HFFc6 (cell line): ENCODE results near the gene LEAP2. TPM values are rescaled to one million over a fixed set of nuclear protein-coding genes. Genes with fewer than 3 reads are reported as not detected.

Experiments
- DNase-seq: peaks from one replicate; pipeline ENCODE4 v3.0.0-alpha.2; 2018
- H3K27ac Mint-ChIP-seq: 2 replicates; pipeline ENCODE4 v1.8.0; 2020; ENCODE audit warnings: mild to moderate bottlenecking, mixed read lengths
- H3K27me3 Mint-ChIP-seq: 2 replicates; pipeline ENCODE4 v1.8.0; 2021; ENCODE audit warnings: mild to moderate bottlenecking, moderate library complexity, mixed read lengths; ENCODE audit not compliant: insufficient read depth
- H3K36me3 Mint-ChIP-seq: 2 replicates; pipeline ENCODE4 v1.8.0; 2021; ENCODE audit warnings: low read depth, mixed read lengths
- H3K4me1 Mint-ChIP-seq: 2 replicates; pipeline ENCODE4 v1.8.0; 2020; ENCODE audit warnings: low read depth, mixed read lengths
- H3K4me3 Mint-ChIP-seq: 2 replicates; pipeline ENCODE4 v1.8.0; 2020; ENCODE audit warnings: mild to moderate bottlenecking, moderate library complexity, mixed read lengths
- H3K9me3 Mint-ChIP-seq: 2 replicates; pipeline ENCODE4 v1.8.0; 2020; ENCODE audit warnings: mild to moderate bottlenecking, mixed read lengths
- CTCF ChIP-seq: fragments of 200-600 bp; sonication (generic); IDR thresholded peaks from 2 replicates; pipeline ENCODE4 v1.5.0; 2021; ENCODE audit warnings: antibody characterized with exemption, mild to moderate bottlenecking
- total RNA-seq, 6 experiments: library from RNA; stranded (reverse); fragmentation: NEBNext Ultra II Directional; extraction: Animal tissue kit (Norgen Biotek cat#: 25700); gene quantifications; 2 replicates in 1 of 6; 3 replicates in 5 of 6; pipeline ENCODE4 v1.2.3, GENCODE V29; 2021

Gene LEAP2
- total RNA-seq, 6 experiments from 2014 or later = 0.09 to 0.51 (median 0.41) TPM

GRCh38 chr5:132873930-132874271, 433 bp downstream of the LEAP2 start:
- Mint-ChIP-seq H3K36me3 (peaks cover 25% of the 10 kb centered on the region), H3K4me1 (peaks cover 38% of the 10 kb centered on the region), H3K9me3 (no peaks in the 10 kb centered on the region), H3K27ac (peak overlapping the region; percentile 57; the same call in 1 of the 2 replicates), H3K27me3 (peaks cover 1% of the 10 kb centered on the region; the same call in 1 of the 2 replicates), H3K4me3 (no peak overlapping the region; the same call in 1 of the 2 replicates)
- TF ChIP-seq CTCF = no peak
- DNase-seq = no peak

GRCh38 chr5:132876020-132876759, 2.7 kb downstream of the LEAP2 start:
- peak overlapping the region; percentile 67; the same call in 1 of the 2 replicates for H3K27ac Mint-ChIP-seq
- H3K4me1 Mint-ChIP-seq = peaks cover 37% of the 10 kb centered on the region
- peaks cover 37% of the 10 kb centered on the region for H3K36me3 Mint-ChIP-seq
- DNase-seq = peak; percentile 60
- no peaks in the 10 kb centered on the region for H3K27me3 Mint-ChIP-seq
- H3K9me3 Mint-ChIP-seq = no peaks in the 10 kb centered on the region
- H3K4me3 Mint-ChIP-seq = peak overlapping the region; percentile 30; the same call in 1 of the 2 replicates
- no peak for TF ChIP-seq CTCF

GRCh38 chr5:132877466-132877865, 4.0 kb downstream of the LEAP2 start:
- no peaks in the 10 kb centered on the region for H3K9me3 Mint-ChIP-seq
- peak overlapping the region; percentile 31; the same call in 1 of the 2 replicates for H3K27ac Mint-ChIP-seq
- no peak overlapping the region for H3K4me3 Mint-ChIP-seq
- peaks cover 35% of the 10 kb centered on the region for H3K36me3 Mint-ChIP-seq
- no peak for TF ChIP-seq CTCF
- no peak for DNase-seq
- H3K27me3 Mint-ChIP-seq = no peaks in the 10 kb centered on the region
- peaks cover 37% of the 10 kb centered on the region for H3K4me1 Mint-ChIP-seq

GRCh38 chr5:132877938-132878337, 4.5 kb downstream of the LEAP2 start:
- DNase-seq = peak; percentile 43
- peaks cover 35% of the 10 kb centered on the region for H3K36me3 Mint-ChIP-seq
- peak overlapping the region; percentile 31; the same call in 1 of the 2 replicates for H3K27ac Mint-ChIP-seq
- H3K4me1 Mint-ChIP-seq = peaks cover 38% of the 10 kb centered on the region
- no peaks in the 10 kb centered on the region for H3K9me3 Mint-ChIP-seq
- TF ChIP-seq CTCF = no peak
- no peak overlapping the region for H3K4me3 Mint-ChIP-seq
- no peaks in the 10 kb centered on the region for H3K27me3 Mint-ChIP-seq

- no peaks in the 10 kb centered on the region for H3K27me3 Mint-ChIP-seq
- H3K36me3 Mint-ChIP-seq = peaks cover 39% of the 10 kb centered on the region
- peak; percentile 83 for TF ChIP-seq CTCF
- no peak overlapping the region for H3K4me3 Mint-ChIP-seq
- H3K9me3 Mint-ChIP-seq = no peaks in the 10 kb centered on the region
- peaks cover 24% of the 10 kb centered on the region for H3K4me1 Mint-ChIP-seq
- DNase-seq = peak; percentile 71
- peak overlapping the region; percentile 50; the same call in 1 of the 2 replicates for H3K27ac Mint-ChIP-seq
These were observed 9.9 kb downstream of the LEAP2 start for GRCh38 chr5:132883261-132883834.
